A549 (cell line): ENCODE results near the gene LLPH.
"Not testable (repeated sequence)": the region's sequence is repeated elsewhere in the genome, so short reads cannot be mapped to it uniquely, and the experiment has no call there.

ENCODE experiments used
- CTCF ChIP-seq: fragments of >200 bp; sonication (Bioruptor Twin); formaldehyde crosslinking; IDR thresholded peaks from 3 replicates; pipeline ENCODE4 v1.5.1; 2016
- EP300 ChIP-seq, 2 experiments: fragments of >200 bp; sonication (Bioruptor Twin); formaldehyde crosslinking; IDR thresholded peaks; 2 replicates in 1 of 2; 3 replicates in 1 of 2; pipeline ENCODE4 v1.6.1; 2016 to 2017
- HMGXB4 ChIP-seq: fragments of 250-450 bp; sonication (Bioruptor Pico); IDR thresholded peaks from 2 replicates; pipeline ENCODE4 v1.5.0; 2021; ENCODE audit warnings: mild to moderate bottlenecking, moderate library complexity, borderline replicate concordance
- MAFK ChIP-seq: fragments of 450-650 bp; IDR thresholded peaks from 2 replicates; pipeline ENCODE4 v1.6.1; 2014; ENCODE audit not compliant: partially characterized antibody
- NPAS2 ChIP-seq: fragments of 250-450 bp; sonication (Bioruptor Pico); IDR thresholded peaks from 2 replicates; pipeline ENCODE4 v1.8.0; 2022; ENCODE audit warnings: mild to moderate bottlenecking, moderate library complexity, borderline replicate concordance
- POLR2A ChIP-seq: IDR thresholded peaks from 2 replicates; pipeline ENCODE4 v1.6.1; 2012; ENCODE audit warnings: mild to moderate bottlenecking, low read length
- POLR2AphosphoS2 ChIP-seq: conservative IDR thresholded peaks from 2 replicates; pipeline ENCODE4 v1.6.1; 2012; ENCODE audit warnings: low read length, improper control_type of control experiment, inconsistent platforms
- SMC3 ChIP-seq: fragments of >200 bp; sonication (Bioruptor Twin); formaldehyde crosslinking; IDR thresholded peaks from 3 replicates; pipeline ENCODE4 v1.6.1; 2018; ENCODE audit warnings: inconsistent platforms
- SREBF2 ChIP-seq: fragments of 450-650 bp; IDR thresholded peaks from 2 replicates; pipeline ENCODE4 v1.6.1; 2014; ENCODE audit warnings: mild to moderate bottlenecking, moderate library complexity

- TF ChIP-seq EP300 (IDR thresholded peaks at IDR 0.05); POLR2A; CTCF; POLR2AphosphoS2; SREBF2; SMC3; NPAS2 (CRISPR knock-in tag); HMGXB4 (CRISPR knock-in tag); MAFK: not testable (repeated sequence)
Measured at GRCh38 chr12:66174391-66175325, 44.1 kb upstream of the LLPH start.
